Thyroid gland (tissue), 4 donors: ENCODE measurements around the gene BTN1A1. TPM values are rescaled to one million over a fixed set of nuclear protein-coding genes. Genes with fewer than 3 reads are reported as not detected.

Experiments
- DNase-seq, 2 donors: peaks; one replicate each; pipeline ENCODE4 v3.0.0-alpha.2; 2019
- H3K27ac ChIP-seq, 3 donors: fragments of 200-600 bp; sonication (generic); 1 replicate in 2 of 3; 2 replicates in 1 of 3; pipeline ENCODE4 v1.5.1; 2016 to 2019; ENCODE audit warnings: mild to moderate bottlenecking in 1 of 3, moderate library complexity in 1 of 3
- H3K27me3 ChIP-seq: fragments of 200-600 bp; sonication (generic); one replicate; pipeline ENCODE4 v1.5.1; 2019
- H3K36me3 ChIP-seq, 2 donors: fragments of 200-600 bp; sonication (generic); one replicate each; pipeline ENCODE4 v1.5.1; 2016 to 2019
- H3K4me1 ChIP-seq, 2 donors: fragments of 200-600 bp; sonication (generic); one replicate each; pipeline ENCODE4 v1.5.1; 2017 to 2019
- H3K4me3 ChIP-seq, 3 donors: fragments of 200-600 bp; sonication (generic); replicated peaks in 1 of 3; 1 replicate in 2 of 3; 2 replicates in 1 of 3; pipeline ENCODE4 v1.5.1; 2016; ENCODE audit warnings: mild to moderate bottlenecking in 1 of 3
- H3K9me3 ChIP-seq: fragments of 200-600 bp; sonication (generic); one replicate; pipeline ENCODE4 v1.5.1; 2017
- CTCF ChIP-seq, 6 experiments: fragments of 200-600 bp in 3 of 6; fragments of 450-650 bp in 3 of 6; sonication (generic) in 3 of 6; IDR thresholded peaks; one replicate each; pipeline ENCODE4 v1.5.1; 2016 to 2019; ENCODE audit warnings: antibody characterized with exemption in 6 of 6, mild to moderate bottlenecking in 2 of 6, inconsistent platforms in 1 of 6, moderate library complexity in 1 of 6
- POLR2A ChIP-seq, 2 donors: fragments of 450-650 bp; IDR thresholded peaks; one replicate each; pipeline ENCODE4 v1.6.1; 2017; ENCODE audit warnings: antibody characterized with exemption in 2 of 2, mild to moderate bottlenecking in 2 of 2, moderate library complexity in 1 of 2
- WGBS, 2 donors: methylation state at CpG; one replicate each; pipeline ENCODE4 v1.1.5; 2017; 5-methylcytosine and 5-hydroxymethylcytosine counted together
- intact Hi-C: fragments of 100-400 bp; cut with DNase I; formaldehyde crosslinking; loops from one replicate; pipeline ENCODE4 v1.15.1; 2023
- total RNA-seq, 4 donors: library from RNA; depleted of rRNA; stranded (reverse); fragments of >200 nt; gene quantifications; one replicate each; pipeline ENCODE4 v1.2.3, GENCODE V29; 2016

Gene BTN1A1
- total RNA-seq, 4 donors from 2014 or later, result not detected

GRCh38 chr6:26550250-26550993 lies 50.3 kb downstream of the BTN1A1 start:
- 11 to 14% methylated on average over 30 to 42 of the region's 42 CpGs for WGBS, 2 donors
- peak overlapping the region in 2 of 3 donors; percentile 9 to 31 for H3K4me3 ChIP-seq
- intact Hi-C loops, result no loop called here
- DNase-seq, result peak; percentile 48 to 51
- H3K36me3 ChIP-seq, result peaks cover 3 to 5% of the 10 kb centered on the region in 2 donors
- no peaks in the 10 kb centered on the region for H3K9me3 ChIP-seq
- no peaks in the 10 kb centered on the region for H3K27me3 ChIP-seq
- TF ChIP-seq POLR2A (IDR thresholded peaks at IDR 0.05) (no peak), CTCF (IDR thresholded peaks at IDR 0.05) (no peak)
- no peak overlapping the region for H3K27ac ChIP-seq
- H3K4me1 ChIP-seq, result peaks cover 3 to 4% of the 10 kb centered on the region in 2 donors

GRCh38 chr6:26552205-26552604 lies 52.1 kb downstream of the BTN1A1 start:
- no peaks in the 10 kb centered on the region for H3K9me3 ChIP-seq
- intact Hi-C loops, result no loop called here
- DNase-seq, result no peak

GRCh38 chr6:26552640-26553188 lies 52.6 kb downstream of the BTN1A1 start:
- Histone ChIP-seq H3K4me3 (peak overlapping the region in 1 of 3 donors; percentile 46), H3K27ac (peak overlapping the region in 1 of 3 donors; percentile 87), H3K36me3 (no peaks in the 10 kb centered on the region), H3K27me3 (no peaks in the 10 kb centered on the region), H3K9me3 (no peaks in the 10 kb centered on the region), H3K4me1 (peaks cover 3 to 4% of the 10 kb centered on the region in 2 donors)
- intact Hi-C loops, result no loop called here
- TF ChIP-seq POLR2A (IDR thresholded peaks at IDR 0.05), result no peak
- DNase-seq, result no peak
- 58 to 59% methylated on average over 11 of the region's 11 CpGs for WGBS, 2 donors

More at GRCh38 chr6:26552205-26552604, 52.1 kb downstream of the BTN1A1 start:
- Histone ChIP-seq H3K27ac (no peak overlapping the region), H3K27me3 (no peaks in the 10 kb centered on the region), H3K4me3 (no peak overlapping the region), H3K4me1 (peaks cover 3 to 4% of the 10 kb centered on the region in 2 donors), H3K36me3 (no peaks in the 10 kb centered on the region)
- 92% methylated on average over 10 of the region's 10 CpGs for WGBS, 2 donors
- TF ChIP-seq POLR2A (IDR thresholded peaks at IDR 0.05) (no peak), CTCF (IDR thresholded peaks at IDR 0.05) (no peak)

GRCh38 chr6:26553264-26553634 lies 53.1 kb downstream of the BTN1A1 start:
- peak; percentile 64 to 65 for DNase-seq
- Histone ChIP-seq H3K36me3 (no peaks in the 10 kb centered on the region), H3K27ac (peak overlapping the region; percentile 56 to 88 (median 87)), H3K27me3 (no peaks in the 10 kb centered on the region), H3K9me3 (no peaks in the 10 kb centered on the region), H3K4me1 (peaks cover 3 to 4% of the 10 kb centered on the region in 2 donors), H3K4me3 (peak overlapping the region in 1 of 3 donors; percentile 46)
- intact Hi-C loops, result no loop called here
- TF ChIP-seq POLR2A (IDR thresholded peaks at IDR 0.05), result no peak
- TF ChIP-seq CTCF (IDR thresholded peaks at IDR 0.05), result no peak
- WGBS, 2 donors, result 4% methylated on average over 13 of the region's 13 CpGs

GRCh38 chr6:26553635-26554446 lies 53.7 kb downstream of the BTN1A1 start:
- peak overlapping the region in 2 of 3 donors; percentile 33 to 46 for H3K4me3 ChIP-seq
- WGBS, 2 donors, result 1% methylated on average over 19 of the region's 19 CpGs
- intact Hi-C loops, result no loop called here
- TF ChIP-seq POLR2A (IDR thresholded peaks at IDR 0.05) (no peak), CTCF (IDR thresholded peaks at IDR 0.05) (no peak)
- peaks cover 3 to 4% of the 10 kb centered on the region in 2 donors for H3K4me1 ChIP-seq
- no peaks in the 10 kb centered on the region for H3K9me3 ChIP-seq
- H3K27me3 ChIP-seq, result no peaks in the 10 kb centered on the region
- peak; percentile 71 to 76 for DNase-seq
- peak overlapping the region; percentile 56 to 88 (median 87) for H3K27ac ChIP-seq
- no peaks in the 10 kb centered on the region for H3K36me3 ChIP-seq
